GM12891 (cell line): Measurements from ENCODE around the gene EYS.
A peak's percentile ranks its signal among the peaks of the same experiment; 100 is the strongest.
"Not testable (repeated sequence)": the region's sequence is repeated elsewhere in the genome, so short reads cannot be mapped to it uniquely, and the experiment has no call there.

Source experiments
- DNase-seq: peaks from one replicate; pipeline ENCODE4 v3.0.0; 2011; ENCODE audit warnings: low spot score; ENCODE audit not compliant: insufficient read length
- FAIRE-seq: peaks from 2 replicates; lab custom pipeline; 2011; peaks lifted over from hg19 to GRCh38; lab: Jason Lieb, UNC
- PAX5 ChIP-seq: IDR thresholded peaks from 2 replicates; pipeline ENCODE4 v1.6.1; 2011; ENCODE audit warnings: low read length, moderate library complexity, mild to moderate bottlenecking; ENCODE audit not compliant: insufficient read depth, severe bottlenecking
- POLR2A ChIP-seq: IDR thresholded peaks from 2 replicates; pipeline ENCODE4 v1.6.1; 2011; ENCODE audit warnings: low read depth, low read length, control low read depth
- POLR2AphosphoS5 ChIP-seq: IDR thresholded peaks from 2 replicates; pipeline ENCODE4 v1.6.1; 2011; ENCODE audit warnings: low read depth, low read length, control low read depth
- POU2F2 ChIP-seq: IDR thresholded peaks from 2 replicates; pipeline ENCODE4 v1.6.1; 2011; ENCODE audit warnings: low read depth, mild to moderate bottlenecking, control low read depth, low read length, moderate library complexity
- SPI1 ChIP-seq: IDR thresholded peaks from 2 replicates; pipeline ENCODE4 v1.6.1; 2011; ENCODE audit warnings: low read depth, low read length, control low read depth
- TAF1 ChIP-seq: IDR thresholded peaks from 2 replicates; pipeline ENCODE4 v1.6.1; 2011; ENCODE audit warnings: low read depth, low read length, control low read depth

The EYS gene

GRCh38 chr6:64034291-64034690 is 1672.7 kb downstream of the EYS start:
- FAIRE-seq (no peak), DNase-seq (no peak)
- TF ChIP-seq SPI1 (no peak), POLR2A (no peak), POU2F2 (no peak), TAF1 (no peak), POLR2AphosphoS5 (no peak), PAX5 (no peak)

GRCh38 chr6:64030950-64031618 is 1675.9 kb downstream of the EYS start:
- FAIRE-seq, DNase-seq: not testable (repeated sequence)

DNA sequence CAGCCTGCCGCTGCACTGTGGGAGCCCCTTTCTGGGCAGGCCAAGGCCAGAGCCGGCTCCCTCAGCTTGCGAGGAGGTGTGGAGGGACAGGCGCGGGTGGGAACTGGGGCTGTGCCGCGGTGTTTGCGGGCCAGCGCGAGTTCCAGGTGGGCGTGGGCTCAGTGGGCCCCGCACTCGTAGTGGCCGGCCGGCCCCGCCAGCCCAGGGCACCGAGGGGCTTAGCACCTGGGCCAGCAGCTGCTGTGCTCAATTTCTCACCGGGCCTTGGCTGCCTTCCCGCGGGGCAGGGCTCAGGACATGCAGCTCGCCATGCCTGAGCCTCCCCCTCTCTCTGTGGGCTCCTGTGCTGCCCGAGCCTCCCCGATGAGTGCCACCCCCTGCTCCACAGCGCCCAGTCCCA is 1683.3 kb downstream of the EYS start:
- no peak for FAIRE-seq
- TF ChIP-seq SPI1 (no peak), POLR2A (no peak), TAF1 (no peak), POLR2AphosphoS5 (no peak), PAX5 (no peak), POU2F2 (no peak)

DNA sequence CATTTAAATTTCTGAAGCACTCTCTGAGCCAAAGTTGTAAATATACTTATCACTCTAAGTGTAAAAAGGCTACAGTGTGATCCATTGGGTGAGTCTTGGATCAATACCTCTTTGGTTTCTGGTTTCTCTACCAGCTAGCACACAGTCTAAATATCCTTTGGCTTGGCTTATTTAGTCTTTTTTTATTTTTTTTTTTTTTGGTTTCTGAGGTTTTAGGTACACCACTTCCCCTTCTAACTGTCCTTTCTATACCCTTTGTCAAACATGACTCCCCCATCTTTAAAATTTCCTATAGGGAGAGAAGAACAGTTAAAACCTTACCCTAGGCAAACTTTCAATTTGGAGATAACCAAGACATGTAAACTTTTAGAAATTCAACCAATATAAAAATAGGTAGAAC is 1692.4 kb downstream of the EYS start:
- DNase-seq, result no peak
- FAIRE-seq, result no peak
- TF ChIP-seq POLR2A (no peak), POLR2AphosphoS5 (no peak), PAX5 (no peak), TAF1 (no peak), POU2F2 (no peak), SPI1 (no peak)

More for the DNA sequence above, 1683.3 kb downstream of the EYS start:
- DNase-seq, result no peak

DNA sequence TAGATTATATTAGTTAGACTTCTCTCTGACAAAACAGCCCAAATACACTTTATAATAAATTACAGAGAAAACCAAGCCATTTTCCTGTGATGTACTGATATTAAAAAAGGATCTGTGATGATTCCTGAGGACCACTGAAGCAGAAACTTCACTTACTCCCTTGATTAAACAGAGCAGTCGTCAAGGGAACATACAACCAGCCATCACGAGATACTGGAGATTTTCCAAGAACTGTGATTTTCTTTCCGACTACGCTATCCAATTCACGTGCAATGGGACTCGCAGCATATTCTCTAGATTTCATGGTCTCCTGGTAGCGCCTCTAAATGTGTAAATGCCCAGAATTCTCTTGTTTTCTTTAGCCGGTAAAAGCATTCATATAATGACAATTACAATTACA is 1694.0 kb downstream of the EYS start:
- no peak for TF ChIP-seq PAX5
- no peak for TF ChIP-seq SPI1
- no peak for TF ChIP-seq POU2F2
- no peak for TF ChIP-seq POLR2AphosphoS5
- TF ChIP-seq TAF1, result no peak
- no peak for TF ChIP-seq POLR2A
- FAIRE-seq (no peak), DNase-seq (no peak)

GRCh38 chr6:64012351-64013001 is 1694.5 kb downstream of the EYS start:
- DNase-seq (no peak), FAIRE-seq (no peak)
- TF ChIP-seq TAF1 (no peak), SPI1 (no peak), POLR2A (no peak), PAX5 (no peak), POU2F2 (no peak)

DNA sequence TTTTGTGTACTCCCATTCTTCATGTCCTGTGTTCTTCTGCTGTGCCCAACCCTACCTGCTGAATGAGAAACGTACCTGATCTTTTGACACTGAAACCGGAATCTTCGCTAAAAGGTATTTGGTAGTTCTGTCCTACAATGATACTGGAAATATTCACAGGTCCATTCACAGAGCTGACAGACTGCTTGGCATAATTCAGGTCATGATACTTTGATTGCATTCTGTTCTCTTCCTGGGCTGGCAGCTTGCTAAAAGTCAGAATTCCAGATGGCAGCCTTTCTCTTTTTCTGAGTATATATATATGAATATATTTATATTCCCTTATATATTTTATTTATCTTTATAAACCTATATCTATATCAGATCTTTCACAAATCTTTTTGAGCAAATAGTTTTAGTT is 1696.4 kb downstream of the EYS start:
- DNase-seq, result no peak
- no peak for FAIRE-seq
- TF ChIP-seq PAX5, result no peak
- TF ChIP-seq POLR2A, result no peak
- TF ChIP-seq TAF1, result no peak
- TF ChIP-seq SPI1, result no peak
- no peak for TF ChIP-seq POLR2AphosphoS5
- no peak for TF ChIP-seq POU2F2

- DNase-seq (no peak), FAIRE-seq (no peak)
- TF ChIP-seq POU2F2, result no peak
- TF ChIP-seq TAF1, result no peak
- TF ChIP-seq POLR2A, result no peak
- TF ChIP-seq POLR2AphosphoS5, result no peak
- no peak for TF ChIP-seq SPI1
- no peak for TF ChIP-seq PAX5
Measured at GRCh38 chr6:64010010-64010409, 1697.0 kb downstream of the EYS start.

DNA sequence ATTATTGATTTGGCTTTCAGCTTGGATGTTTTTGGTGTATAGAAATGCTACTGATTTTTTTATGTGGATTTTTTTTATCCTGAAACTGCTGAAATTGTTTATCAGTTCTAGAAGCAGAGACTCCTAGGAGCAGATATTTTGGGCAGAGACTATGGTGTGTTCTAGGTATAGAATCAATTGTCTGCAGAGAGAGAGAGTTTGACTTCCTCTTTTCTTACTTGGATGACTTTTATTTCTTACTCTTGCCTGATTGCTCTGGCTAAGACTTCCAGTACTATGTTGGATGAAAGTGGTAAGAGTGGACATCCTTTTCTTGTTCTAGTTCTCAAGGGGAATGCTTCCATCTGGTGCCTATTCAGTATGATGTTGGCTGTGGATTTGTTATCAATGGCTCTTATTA is 1700.8 kb downstream of the EYS start:
- DNase-seq (no peak), FAIRE-seq (no peak)
- TF ChIP-seq POLR2A (no peak), POLR2AphosphoS5 (no peak), TAF1 (no peak), POU2F2 (no peak), SPI1 (peak; percentile 60), PAX5 (no peak)

DNA sequence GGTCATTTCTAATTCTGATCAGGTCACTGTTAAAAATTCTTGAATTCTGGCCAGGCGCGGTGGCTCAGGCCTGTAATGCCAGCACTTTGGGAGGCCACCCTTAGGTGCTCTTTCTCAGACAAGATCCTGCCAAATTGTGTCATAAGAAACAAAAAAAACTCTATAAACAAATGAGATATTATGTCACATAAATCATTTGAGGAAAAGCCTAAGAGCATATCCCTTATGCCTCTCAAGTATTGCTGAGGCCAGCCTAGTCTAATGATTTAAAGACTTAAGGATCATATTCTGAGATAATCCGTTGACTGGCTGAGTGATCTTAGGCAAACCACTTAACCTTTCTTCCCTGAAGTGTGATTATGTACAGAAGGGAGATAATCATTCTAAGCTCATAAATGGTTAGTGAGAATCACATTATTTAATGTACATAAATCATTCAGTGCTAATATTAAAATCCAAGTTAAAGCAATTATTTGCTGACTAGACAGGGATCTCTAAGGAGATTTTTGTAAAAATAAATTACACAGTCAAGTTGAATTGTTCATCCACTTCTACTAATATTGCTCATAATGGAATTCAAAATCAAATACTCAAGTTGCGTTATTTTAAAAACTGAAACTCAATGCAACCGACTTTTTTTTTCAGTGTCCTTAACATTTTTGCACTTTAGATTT is 1706.1 kb downstream of the EYS start:
- FAIRE-seq, result no peak
- TF ChIP-seq SPI1, result no peak
- no peak for TF ChIP-seq POU2F2
- no peak for TF ChIP-seq PAX5
- TF ChIP-seq POLR2AphosphoS5, result no peak
- no peak for TF ChIP-seq POLR2A
- no peak for TF ChIP-seq TAF1
- DNase-seq, result no peak
